Endothelial cell of umbilical vein (primary cell): ENCODE measurements around the gene MYO16. TPM values are rescaled to one million over a fixed set of nuclear protein-coding genes. Genes with fewer than 3 reads are reported as not detected.

Experiments used
- BruUV-seq: library from RNA; stranded (reverse); fragments of 400-500 nt; replicated peaks from 2 replicates; lab custom pipeline; 2021; lab: Mats Ljungman, UMichigan
- CTCF ChIA-PET: fragments of 300-600, 350-600 bp; sonication (Branson Sonifier 250); formaldehyde crosslinking; loops from one replicate; lab custom pipeline; 2021; ENCODE audit warnings: antibody characterized with exemption, inconsistent platforms; lab: Charles Lee
- POLR2A ChIA-PET: fragments of 300-600, 350-600 bp; sonication (Branson Sonifier 250); formaldehyde crosslinking; loops from one replicate; lab custom pipeline; 2021; ENCODE audit warnings: antibody characterized with exemption, inconsistent platforms; lab: Charles Lee
- DNase-seq: peaks from one replicate; pipeline ENCODE4 v3.0.0-alpha.2; 2011; ENCODE audit warnings: low read depth, low spot score
- FAIRE-seq: peaks from 2 replicates; lab custom pipeline; 2011; peaks lifted over from hg19 to GRCh38; lab: Jason Lieb, UNC
- H2AFZ ChIP-seq: 2 replicates; pipeline ENCODE4 v1.6.0; 2012; ENCODE audit warnings: low read depth, low read length, control low read depth, inconsistent platforms
- H3K27ac ChIP-seq: 2 replicates; pipeline ENCODE4 v1.5.1; 2011; ENCODE audit warnings: low read depth, mild to moderate bottlenecking, control low read depth, low read length, moderate library complexity; ENCODE audit not compliant: insufficient read depth
- H3K27me3 ChIP-seq, 2 experiments: 2 replicates each; pipeline versions ENCODE4 v1.6.0 to v1.6.1; 2011; ENCODE audit warnings: low read length in 2 of 2, mixed read lengths in 1 of 2; ENCODE audit not compliant: control insufficient read depth in 2 of 2, insufficient read depth in 2 of 2
- H3K36me3 ChIP-seq, 2 experiments: 2 replicates in 1 of 2; 3 replicates in 1 of 2; pipeline ENCODE4 v1.5.1; 2011; ENCODE audit warnings: low read length in 2 of 2, mild to moderate bottlenecking in 1 of 2, moderate library complexity in 1 of 2; ENCODE audit not compliant: control insufficient read depth in 2 of 2, insufficient read depth in 2 of 2; ENCODE audit errors: extremely low read depth in 1 of 2
- H3K4me1 ChIP-seq: 3 replicates; pipeline ENCODE4 v1.5.1; 2011; ENCODE audit warnings: mild to moderate bottlenecking, low read length; ENCODE audit not compliant: control insufficient read depth, insufficient read depth; ENCODE audit errors: extremely low read depth
- H3K4me2 ChIP-seq: 2 replicates; pipeline ENCODE4 v1.6.1; 2011; ENCODE audit warnings: low read length, control low read depth, mixed read lengths; ENCODE audit not compliant: insufficient read depth
- H3K4me3 ChIP-seq, 3 experiments: fragments of 200-600 bp in 1 of 3; sonication (generic), shearing (Covaris generic) in 1 of 3; replicated peaks in 1 of 3; 2 replicates each; pipeline ENCODE4 v1.5.1; 2011 to 2016; ENCODE audit warnings: control low read depth in 3 of 3, low read length in 3 of 3, mild to moderate bottlenecking in 2 of 3, inconsistent platforms in 1 of 3, low read depth in 1 of 3, moderate library complexity in 1 of 3; ENCODE audit not compliant: insufficient read depth in 1 of 3
- H3K79me2 ChIP-seq: 2 replicates; pipeline ENCODE4 v1.6.0; 2012; ENCODE audit warnings: low read length, inconsistent platforms; ENCODE audit not compliant: control insufficient read depth, insufficient read depth
- H3K9ac ChIP-seq: replicated peaks from 2 replicates; pipeline ENCODE3; 2011; ENCODE audit warnings: low read length, control low read depth; ENCODE audit not compliant: insufficient read depth; ENCODE audit errors: extremely low read depth
- H3K9me1 ChIP-seq: replicated peaks from 3 replicates; pipeline ENCODE4 v1.6.0; 2011; ENCODE audit warnings: mild to moderate bottlenecking, low read length; ENCODE audit not compliant: control insufficient read depth, insufficient read depth; ENCODE audit errors: extremely low read depth
- H3K9me3 ChIP-seq: replicated peaks from 2 replicates; pipeline ENCODE4 v1.5.1; 2012; ENCODE audit warnings: low read length, inconsistent platforms; ENCODE audit not compliant: control insufficient read depth, insufficient read depth
- H4K20me1 ChIP-seq: replicated peaks from 2 replicates; pipeline ENCODE3; 2011; ENCODE audit warnings: mild to moderate bottlenecking, low read length; ENCODE audit not compliant: control insufficient read depth, insufficient read depth; ENCODE audit errors: extremely low read depth
- CTCF ChIP-seq, 2 donors: IDR thresholded peaks; 1 replicate in 1 of 2; 2 replicates in 1 of 2; pipeline ENCODE4 v1.5.1; 2011; ENCODE audit warnings: low read length in 2 of 2, mild to moderate bottlenecking in 2 of 2, moderate library complexity in 2 of 2, control low read depth in 1 of 2, inconsistent platforms in 1 of 2, low read depth in 1 of 2; ENCODE audit not compliant: insufficient read depth in 1 of 2; ENCODE audit errors: extremely low read depth in 1 of 2
- EZH2 ChIP-seq: IDR thresholded peaks from 2 replicates; pipeline ENCODE4 v1.6.1; 2012; ENCODE audit warnings: borderline replicate concordance, low read depth, mild to moderate bottlenecking, moderate library complexity, low read length, inconsistent platforms; ENCODE audit not compliant: severe bottlenecking
- FOS ChIP-seq: IDR thresholded peaks from 2 replicates; pipeline ENCODE4 v1.6.1; 2011; ENCODE audit warnings: mild to moderate bottlenecking, low read length, moderate library complexity, borderline replicate concordance; ENCODE audit not compliant: insufficient read depth
- GATA2 ChIP-seq: IDR thresholded peaks from 2 replicates; pipeline ENCODE4 v1.7.0; 2011; ENCODE audit warnings: low read depth, mild to moderate bottlenecking, moderate library complexity, mixed read lengths, low read length; ENCODE audit not compliant: insufficient read length, insufficient read depth
- JUN ChIP-seq: IDR thresholded peaks from 2 replicates; pipeline ENCODE4 v1.6.1; 2011; ENCODE audit warnings: borderline replicate concordance, low read depth; ENCODE audit not compliant: insufficient read length, insufficient read depth
- MYC ChIP-seq: IDR thresholded peaks from one replicate; pipeline ENCODE4 v1.6.1; 2011; ENCODE audit warnings: mild to moderate bottlenecking, low read depth, low read length
- POLR2A ChIP-seq: IDR thresholded peaks from 2 replicates; pipeline ENCODE4 v1.6.1; 2012; ENCODE audit warnings: low read depth, mild to moderate bottlenecking, control low read depth, low read length
- POLR2AphosphoS5 ChIP-seq: IDR thresholded peaks from 2 replicates; pipeline ENCODE4 v1.6.1; 2012; ENCODE audit warnings: low read depth, mild to moderate bottlenecking, control low read depth, low read length, moderate library complexity; ENCODE audit not compliant: insufficient read depth
- dilution Hi-C: fragments of 300-500 bp; cut with MboI; formaldehyde crosslinking; loops from one replicate; pipeline ENCODE4 v1.15.0; 2019; ENCODE audit warnings: low sequenced_read_pairs; ENCODE audit not compliant: extremely low pct_ligation_motif_present
- intact Hi-C: fragments of 100-400 bp; cut with micrococcal nuclease; formaldehyde crosslinking; loops from one replicate; pipeline ENCODE4 v1.10.0; 2022
- polyA plus RNA-seq, 4 experiments: library from polyadenylated mRNA; depleted of rRNA in 3 of 4; stranded (reverse) in 3 of 4; unstranded in 1 of 4; fragments of >200 nt; gene quantifications; 2 replicates each; pipeline versions ENCODE4 v1.2.1 to v1.2.3, GENCODE V29; 2011 to 2012; ENCODE audit warnings: missing spikeins in 1 of 4
- total RNA-seq: library from RNA; stranded (reverse); gene quantifications from 2 replicates; pipeline ENCODE4 v1.2.3, GENCODE V29; 2021
- TF ChIP-seq, protein P1 (sequence below): IDR thresholded peaks from 2 replicates; pipeline ENCODE4 v1.6.1; 2011; ENCODE audit not compliant: insufficient read depth, insufficient read length

The MYO16 gene
- total and polyA plus RNA-seq, 2 donors (not counting 3 experiments of a cell fraction or from before 2014, with no cell fraction given) = 0.03 to 0.04 TPM

GRCh38 chr13:108915634-108916512 lies 286.5 kb downstream of the MYO16 start:
- Histone ChIP-seq H3K4me3 (peak overlapping the region in 1 of 3 experiments; percentile 31), H3K9ac (peak overlapping the region; percentile 79), H3K4me2 (peak overlapping the region; percentile 86), H3K9me3 (no peaks in the 10 kb centered on the region), H3K9me1 (no peaks in the 10 kb centered on the region), H3K4me1 (peaks cover 25% of the 10 kb centered on the region), H3K36me3 (no peaks in the 10 kb centered on the region), H3K79me2 (no peaks in the 10 kb centered on the region), H4K20me1 (no peaks in the 10 kb centered on the region), H2AFZ (peak overlapping the region; percentile 24), H3K27me3 (no peaks in the 10 kb centered on the region), H3K27ac (peak overlapping the region; percentile 80)
- dilution Hi-C loops = no loop called here
- TSS peak; percentile 92 for BruUV-seq
- intact Hi-C loops = loop anchor here (1.0 to 5.0 kb wide), 7 partner anchors 41 to 1211 kb away; no protein-coding TSS in a partner anchor
- TF ChIP-seq POLR2AphosphoS5 (peak; percentile 63), GATA2 (peak; percentile 45), JUN (peak; percentile 93), EZH2 (no peak), POLR2A (no peak), MYC (no peak), FOS (peak; percentile 94), CTCF (IDR thresholded peaks at IDR 0.05; ENCODE audit: extremely low read depth in 1 of 2, insufficient read depth in 1 of 2, low read depth in 1 of 2, low read length in 2 of 2) (no peak)
- TF ChIP-seq, protein P1, sequence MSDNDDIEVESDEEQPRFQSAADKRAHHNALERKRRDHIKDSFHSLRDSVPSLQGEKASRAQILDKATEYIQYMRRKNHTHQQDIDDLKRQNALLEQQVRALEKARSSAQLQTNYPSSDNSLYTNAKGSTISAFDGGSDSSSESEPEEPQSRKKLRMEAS = peak; percentile 92
- CTCF ChIA-PET = interaction anchor here (0.6 to 4.7 kb wide), 43 partner anchors 8 to 1221 kb away, joined by 3 to 46 read pairs (median 4); no protein-coding TSS in a partner anchor
- peak; percentile 97 for DNase-seq
- FAIRE-seq = peak; percentile 98
- POLR2A ChIA-PET = interaction anchor here (0.6 to 0.9 kb wide), 2 partner anchors 17 to 871 kb away, joined by 3 to 6 read pairs; partner anchors contain the start of gene IRS2
